WTC11 (cell line): ENCODE data around the gene PET117. TPM values are rescaled to one million over a fixed set of nuclear protein-coding genes. Genes with fewer than 3 reads are reported as not detected.

ENCODE experiments used
- EMX1 ChIP-seq: fragments of 250-450 bp; sonication (Bioruptor Pico); IDR thresholded peaks from 2 replicates; pipeline ENCODE4 v1.8.0; 2021; ENCODE audit warnings: mild to moderate bottlenecking
- ETV6 ChIP-seq: sonication (generic); formaldehyde crosslinking; IDR thresholded peaks from 2 replicates; pipeline ENCODE4 v1.8.1; 2022; ENCODE audit warnings: mild to moderate bottlenecking, missing genetic modification reagents
- FOXJ3 ChIP-seq: sonication (generic); formaldehyde crosslinking; IDR thresholded peaks from 2 replicates; pipeline ENCODE4 v1.9.0; 2021; ENCODE audit warnings: missing genetic modification reagents, mild to moderate bottlenecking, borderline replicate concordance
- FOXP4 ChIP-seq: sonication (generic); formaldehyde crosslinking; IDR thresholded peaks from 2 replicates; pipeline ENCODE4 v1.8.0; 2022; ENCODE audit warnings: mild to moderate bottlenecking, missing genetic modification reagents
- GABPB1 ChIP-seq: sonication (generic); formaldehyde crosslinking; IDR thresholded peaks from 2 replicates; pipeline ENCODE4 v1.8.1; 2023; ENCODE audit warnings: mild to moderate bottlenecking, missing genetic modification reagents
- GTF2I ChIP-seq: fragments of 250-450 bp; sonication (Bioruptor Pico); conservative IDR thresholded peaks from 2 replicates; pipeline ENCODE4 v1.4.0; 2021; ENCODE audit warnings: mild to moderate bottlenecking
- IRF2 ChIP-seq: sonication (generic); formaldehyde crosslinking; IDR thresholded peaks from 2 replicates; pipeline ENCODE4 v1.8.0; 2022; ENCODE audit warnings: low read depth, missing genetic modification reagents, borderline replicate concordance
- JAZF1 ChIP-seq: fragments of 250-450 bp; sonication (Bioruptor Pico); IDR thresholded peaks from 2 replicates; pipeline ENCODE4 v1.9.0; 2021; ENCODE audit warnings: moderate library complexity, mild to moderate bottlenecking, inconsistent platforms
- JUN ChIP-seq: sonication (generic); formaldehyde crosslinking; IDR thresholded peaks from 2 replicates; pipeline ENCODE4 v1.8.0; 2023; ENCODE audit warnings: mild to moderate bottlenecking, missing genetic modification reagents
- KAT7 ChIP-seq: sonication (generic); formaldehyde crosslinking; IDR thresholded peaks from 2 replicates; pipeline ENCODE4 v1.8.1; 2023; ENCODE audit warnings: missing genetic modification reagents, mild to moderate bottlenecking, borderline replicate concordance
- MYBL2 ChIP-seq: sonication (generic); formaldehyde crosslinking; IDR thresholded peaks from 2 replicates; pipeline ENCODE4 v1.8.1; 2023; ENCODE audit warnings: mild to moderate bottlenecking, moderate library complexity, missing genetic modification reagents
- NR1H2 ChIP-seq: sonication (generic); formaldehyde crosslinking; IDR thresholded peaks from 2 replicates; pipeline ENCODE4 v1.9.0; 2021; ENCODE audit warnings: mild to moderate bottlenecking, moderate library complexity, missing genetic modification reagents
- NR2C2 ChIP-seq: sonication (generic); formaldehyde crosslinking; IDR thresholded peaks from 2 replicates; pipeline ENCODE4 v1.8.0; 2022; ENCODE audit warnings: mild to moderate bottlenecking, missing genetic modification reagents
- OVOL2 ChIP-seq: fragments of 250-450 bp; sonication (Bioruptor Pico); IDR thresholded peaks from 2 replicates; pipeline ENCODE4 v1.9.0; 2021; ENCODE audit warnings: mild to moderate bottlenecking, borderline replicate concordance
- PRDM15 ChIP-seq: sonication (generic); formaldehyde crosslinking; IDR thresholded peaks from 2 replicates; pipeline ENCODE4 v1.8.0; 2022; ENCODE audit warnings: missing genetic modification reagents
- SMAD4 ChIP-seq: sonication (generic); formaldehyde crosslinking; IDR thresholded peaks from 2 replicates; pipeline ENCODE4 v1.8.0; 2022; ENCODE audit warnings: mild to moderate bottlenecking, missing genetic modification reagents
- USF2 ChIP-seq: sonication (generic); formaldehyde crosslinking; IDR thresholded peaks from 2 replicates; pipeline ENCODE4 v1.8.1; 2023; ENCODE audit warnings: mild to moderate bottlenecking, missing genetic modification reagents, moderate library complexity
- ZNF121 ChIP-seq: sonication (generic); formaldehyde crosslinking; IDR thresholded peaks from 2 replicates; pipeline ENCODE4 v1.8.0; 2023; ENCODE audit warnings: missing genetic modification reagents
- ZNF263 ChIP-seq: sonication (generic); formaldehyde crosslinking; IDR thresholded peaks from 2 replicates; pipeline ENCODE4 v1.8.1; 2022; ENCODE audit warnings: low read depth, mild to moderate bottlenecking, moderate library complexity, missing genetic modification reagents
- ZNF512 ChIP-seq: sonication (generic); formaldehyde crosslinking; IDR thresholded peaks from 2 replicates; pipeline ENCODE4 v1.8.1; 2022; ENCODE audit warnings: missing genetic modification reagents, borderline replicate concordance
- ZNF671 ChIP-seq: fragments of 250-450 bp; sonication (Bioruptor Pico); IDR thresholded peaks from 2 replicates; pipeline ENCODE4 v1.8.0; 2021; ENCODE audit warnings: mild to moderate bottlenecking
- total RNA-seq: library from RNA; stranded (reverse); gene quantifications from 3 replicates; pipeline ENCODE4 v1.2.3, GENCODE V29; 2021
- TF ChIP-seq, protein P1 (sequence below): sonication (generic); formaldehyde crosslinking; IDR thresholded peaks from 2 replicates; pipeline ENCODE4 v1.8.1; 2022; ENCODE audit warnings: low read depth, mild to moderate bottlenecking, moderate library complexity, missing genetic modification reagents, borderline replicate concordance
- TF ChIP-seq, protein P2 (sequence below): fragments of 250-450 bp; sonication (Bioruptor Pico); conservative IDR thresholded peaks from 2 replicates; pipeline ENCODE4 v1.9.0; 2021; ENCODE audit warnings: mild to moderate bottlenecking
- TF ChIP-seq, protein P3 (sequence below): fragments of 250-450 bp; sonication (Bioruptor Pico); IDR thresholded peaks from 2 replicates; pipeline ENCODE4 v1.9.0; 2021; ENCODE audit warnings: mild to moderate bottlenecking

The PET117 gene
- total RNA-seq, 1 experiment from 2014 or later: 21.6 TPM

- TF ChIP-seq ZNF512 (CRISPR knock-in tag) (0 out of 2 replicates have a peak, but pooled peaks have one; percentile 51), NR2C2 (CRISPR knock-in tag) (peak; percentile 28; the same call in 1 of the 2 replicates), ZNF263 (0 out of 2 replicates have a peak, but pooled peaks have one; percentile 49), ZNF121 (CRISPR knock-in tag) (peak; percentile 50; the same call in 1 of the 2 replicates), EMX1 (CRISPR knock-in tag) (no peak), SMAD4 (0 out of 2 replicates have a peak, but pooled peaks have one; percentile 48), FOXP4 (CRISPR knock-in tag) (peak; percentile 93; the same call in 1 of the 2 replicates), USF2 (CRISPR knock-in tag) (peak; percentile 94), MYBL2 (CRISPR knock-in tag) (peak; percentile 95), KAT7 (peak; percentile 83), ETV6 (CRISPR knock-in tag) (peak; percentile 92), FOXJ3 (no peak), ZNF671 (CRISPR knock-in tag) (no peak), IRF2 (CRISPR knock-in tag) (no peak), JUN (CRISPR knock-in tag) (peak; percentile 75; the same call in 1 of the 2 replicates), OVOL2 (no peak), NR1H2 (0 out of 2 replicates have a peak, but pooled peaks have one; percentile 10), GABPB1 (peak; percentile 82), PRDM15 (peak; percentile 48; the same call in 1 of the 2 replicates), GTF2I (CRISPR knock-in tag) (no peak), JAZF1 (no peak)
- TF ChIP-seq, protein P1, sequence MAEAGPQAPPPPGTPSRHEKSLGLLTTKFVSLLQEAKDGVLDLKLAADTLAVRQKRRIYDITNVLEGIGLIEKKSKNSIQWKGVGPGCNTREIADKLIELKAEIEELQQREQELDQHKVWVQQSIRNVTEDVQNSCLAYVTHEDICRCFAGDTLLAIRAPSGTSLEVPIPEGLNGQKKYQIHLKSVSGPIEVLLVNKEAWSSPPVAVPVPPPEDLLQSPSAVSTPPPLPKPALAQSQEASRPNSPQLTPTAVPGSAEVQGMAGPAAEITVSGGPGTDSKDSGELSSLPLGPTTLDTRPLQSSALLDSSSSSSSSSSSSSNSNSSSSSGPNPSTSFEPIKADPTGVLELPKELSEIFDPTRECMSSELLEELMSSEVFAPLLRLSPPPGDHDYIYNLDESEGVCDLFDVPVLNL: no peak
- TF ChIP-seq, protein P2, sequence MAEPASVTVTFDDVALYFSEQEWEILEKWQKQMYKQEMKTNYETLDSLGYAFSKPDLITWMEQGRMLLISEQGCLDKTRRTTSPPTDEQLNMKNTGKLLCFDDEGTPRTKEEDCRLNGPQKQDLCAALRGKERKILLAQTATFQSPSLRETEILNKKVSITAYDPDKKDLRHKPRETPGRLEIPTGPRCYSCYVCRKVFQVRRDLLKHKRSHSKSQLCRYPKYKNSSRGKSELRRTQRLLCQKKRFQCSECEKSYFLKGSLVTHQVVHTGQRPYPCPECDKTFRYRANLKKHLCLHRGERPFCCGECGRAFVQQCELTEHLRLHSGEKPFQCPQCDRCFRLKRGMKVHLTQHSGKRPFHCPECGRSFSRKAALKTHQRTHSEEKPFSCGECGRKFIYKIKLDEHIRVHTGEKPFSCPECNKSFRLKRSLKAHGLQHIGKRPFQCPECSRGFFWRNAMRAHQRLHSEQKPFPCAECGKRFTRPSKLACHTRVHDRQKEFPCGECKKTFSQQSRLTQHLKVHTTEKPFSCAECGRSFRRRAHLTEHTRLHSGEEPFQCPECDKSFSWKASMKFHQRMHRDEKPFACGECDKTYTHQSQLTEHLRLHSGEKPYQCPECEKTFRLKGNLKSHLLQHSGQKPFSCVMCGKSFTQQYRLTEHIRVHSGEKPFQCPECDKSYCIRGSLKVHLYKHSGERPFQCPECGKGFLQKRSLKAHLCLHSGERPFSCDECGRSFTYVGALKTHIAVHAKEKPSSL (CRISPR knock-in tag): no peak
- TF ChIP-seq, protein P3, sequence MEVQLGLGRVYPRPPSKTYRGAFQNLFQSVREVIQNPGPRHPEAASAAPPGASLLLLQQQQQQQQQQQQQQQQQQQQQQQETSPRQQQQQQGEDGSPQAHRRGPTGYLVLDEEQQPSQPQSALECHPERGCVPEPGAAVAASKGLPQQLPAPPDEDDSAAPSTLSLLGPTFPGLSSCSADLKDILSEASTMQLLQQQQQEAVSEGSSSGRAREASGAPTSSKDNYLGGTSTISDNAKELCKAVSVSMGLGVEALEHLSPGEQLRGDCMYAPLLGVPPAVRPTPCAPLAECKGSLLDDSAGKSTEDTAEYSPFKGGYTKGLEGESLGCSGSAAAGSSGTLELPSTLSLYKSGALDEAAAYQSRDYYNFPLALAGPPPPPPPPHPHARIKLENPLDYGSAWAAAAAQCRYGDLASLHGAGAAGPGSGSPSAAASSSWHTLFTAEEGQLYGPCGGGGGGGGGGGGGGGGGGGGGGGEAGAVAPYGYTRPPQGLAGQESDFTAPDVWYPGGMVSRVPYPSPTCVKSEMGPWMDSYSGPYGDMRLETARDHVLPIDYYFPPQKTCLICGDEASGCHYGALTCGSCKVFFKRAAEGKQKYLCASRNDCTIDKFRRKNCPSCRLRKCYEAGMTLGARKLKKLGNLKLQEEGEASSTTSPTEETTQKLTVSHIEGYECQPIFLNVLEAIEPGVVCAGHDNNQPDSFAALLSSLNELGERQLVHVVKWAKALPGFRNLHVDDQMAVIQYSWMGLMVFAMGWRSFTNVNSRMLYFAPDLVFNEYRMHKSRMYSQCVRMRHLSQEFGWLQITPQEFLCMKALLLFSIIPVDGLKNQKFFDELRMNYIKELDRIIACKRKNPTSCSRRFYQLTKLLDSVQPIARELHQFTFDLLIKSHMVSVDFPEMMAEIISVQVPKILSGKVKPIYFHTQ (CRISPR knock-in tag): no peak
Measured at GRCh38 chr20:18137412-18138265, at the start of gene PET117, which contains the start of gene KAT14 (continued).
